PC-9 (cell line): Measurements from ENCODE around the gene NEIL3. TPM values are rescaled to one million over a fixed set of nuclear protein-coding genes. Genes with fewer than 3 reads are reported as not detected.

Source experiments
- BruUV-seq: library from RNA; stranded (reverse); fragments of 400-500 nt; replicated peaks from 2 replicates; lab custom pipeline; 2021; lab: Mats Ljungman, UMichigan
- CTCF ChIA-PET: fragments of 300-600 bp; sonication (Branson Sonifier 250); formaldehyde crosslinking; loops from one replicate; lab custom pipeline; 2022; ENCODE audit warnings: antibody characterized with exemption; lab: Charles Lee
- POLR2A ChIA-PET: fragments of 300-600 bp; sonication (Branson Sonifier 250); formaldehyde crosslinking; loops from one replicate; lab custom pipeline; 2022; ENCODE audit warnings: antibody characterized with exemption; ENCODE audit not compliant: unreplicated experiment; lab: Charles Lee
- DNase-seq, 2 experiments: peaks; one replicate each; pipeline versions ENCODE4 v3.0.0 to v3.0.0-alpha.2; 2015 to 2022; ENCODE audit warnings: mixed read lengths in 1 of 2
- H2AFZ ChIP-seq: fragments of 200-600 bp; sonication (generic); 2 replicates; pipeline ENCODE4 v1.8.1; 2017; ENCODE audit warnings: antibody characterized with exemption
- H3F3A ChIP-seq: fragments of 200-600 bp; sonication (generic); 2 replicates; pipeline ENCODE4 v1.8.1; 2017; ENCODE audit warnings: antibody characterized with exemption, mild to moderate bottlenecking, low read depth; ENCODE audit not compliant: insufficient read depth
- H3K27ac ChIP-seq: fragments of 200-600 bp; sonication (generic); 2 replicates; pipeline ENCODE4 v1.6.1; 2016; ENCODE audit warnings: mixed run types
- H3K27me3 ChIP-seq: fragments of 200-600 bp; sonication (generic); 2 replicates; pipeline ENCODE4 v1.6.1; 2016; ENCODE audit warnings: low read depth, mixed run types; ENCODE audit not compliant: insufficient read depth
- H3K36me3 ChIP-seq: fragments of 200-600 bp; sonication (generic); 2 replicates; pipeline ENCODE4 v1.6.1; 2016; ENCODE audit warnings: low read depth, mixed run types
- H3K4me1 ChIP-seq: fragments of 200-600 bp; sonication (generic); replicated peaks from 2 replicates; pipeline ENCODE4 v1.6.1; 2016; ENCODE audit warnings: mixed run types; ENCODE audit not compliant: insufficient read depth
- H3K4me2 ChIP-seq: fragments of 200-600 bp; sonication (generic); 2 replicates; pipeline ENCODE4 v1.6.1; 2017; ENCODE audit warnings: mixed run types
- H3K4me3 ChIP-seq: fragments of 200-600 bp; sonication (generic); 2 replicates; pipeline ENCODE4 v1.6.1; 2016; ENCODE audit warnings: mixed run types
- H3K79me2 ChIP-seq: fragments of 200-600 bp; sonication (generic); 2 replicates; pipeline ENCODE4 v1.6.1; 2017; ENCODE audit warnings: low read depth, mixed run types
- H3K9me2 ChIP-seq: fragments of 200-600 bp; sonication (generic); 2 replicates; pipeline ENCODE4 v1.8.1; 2017; ENCODE audit warnings: mild to moderate bottlenecking; ENCODE audit not compliant: insufficient read depth
- H3K9me3 ChIP-seq: fragments of 200-600 bp; sonication (generic); 2 replicates; pipeline ENCODE4 v1.8.1; 2016; ENCODE audit warnings: low read depth; ENCODE audit not compliant: insufficient read depth
- H4K20me1 ChIP-seq: fragments of 200-600 bp; sonication (generic); 2 replicates; pipeline ENCODE4 v1.8.1; 2017; ENCODE audit not compliant: insufficient read depth
- CTCF ChIP-seq: fragments of 200-600 bp; sonication (generic); conservative IDR thresholded peaks from 2 replicates; pipeline ENCODE4 v1.6.1; 2017; ENCODE audit warnings: mixed run types, antibody characterized with exemption, mild to moderate bottlenecking, moderate library complexity
- EZH2 ChIP-seq: fragments of 200-600 bp; sonication (generic); IDR thresholded peaks from 2 replicates; pipeline ENCODE4 v1.8.0; 2017; ENCODE audit warnings: antibody characterized with exemption, low read depth
- intact Hi-C: fragments of 100-400 bp; cut with micrococcal nuclease; formaldehyde crosslinking; loops from one replicate; pipeline ENCODE4 v1.10.0; 2022; ENCODE audit not compliant: unreplicated experiment
- total RNA-seq: library from RNA; stranded (reverse); gene quantifications from 2 replicates; pipeline ENCODE4 v1.2.3, GENCODE V29; 2021

Gene NEIL3
- total RNA-seq, 1 experiment from 2014 or later: 16.2 TPM

DNA sequence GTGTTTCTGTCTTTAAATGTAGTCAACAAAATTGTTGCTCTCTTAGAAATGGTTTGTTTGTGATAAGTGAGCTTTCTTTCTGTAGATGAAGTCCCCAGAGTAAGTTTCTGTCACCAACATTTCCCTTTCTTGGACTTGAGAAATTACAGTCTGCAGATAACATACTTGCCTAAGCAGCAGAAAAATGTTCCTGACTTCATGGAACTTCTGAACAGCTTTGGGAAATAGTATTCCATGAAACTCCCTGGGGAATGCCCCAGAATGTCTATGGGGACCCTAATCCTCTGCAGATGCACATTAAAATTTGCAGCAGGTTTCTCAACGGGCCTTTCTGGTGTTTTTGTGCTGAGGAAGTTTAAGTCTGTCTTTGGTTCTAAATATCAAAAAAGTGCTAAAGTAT, 38.6 kb upstream of the NEIL3 start:
- H3K27ac ChIP-seq: no peak overlapping the region
- H3K4me3 ChIP-seq: no peak overlapping the region
- no peaks in the 10 kb centered on the region for H3K36me3 ChIP-seq
- no peaks in the 10 kb centered on the region for H3K27me3 ChIP-seq
- CTCF ChIA-PET: no interaction called here
- POLR2A ChIA-PET: no interaction called here
- TF ChIP-seq EZH2 (no peak), CTCF (no peak)
- no peak overlapping the region for H3K4me2 ChIP-seq
- H3K9me3 ChIP-seq: no peaks in the 10 kb centered on the region
- H3K9me2 ChIP-seq: no peaks in the 10 kb centered on the region
- no peaks in the 10 kb centered on the region for H4K20me1 ChIP-seq
- no peak for DNase-seq
- H3K4me1 ChIP-seq: no peaks in the 10 kb centered on the region
- no peaks in the 10 kb centered on the region for H3F3A ChIP-seq
- intact Hi-C loops: no loop called here
- H2AFZ ChIP-seq: no peak overlapping the region
- no peaks in the 10 kb centered on the region for H3K79me2 ChIP-seq
- BruUV-seq: no TSS peak

DNA sequence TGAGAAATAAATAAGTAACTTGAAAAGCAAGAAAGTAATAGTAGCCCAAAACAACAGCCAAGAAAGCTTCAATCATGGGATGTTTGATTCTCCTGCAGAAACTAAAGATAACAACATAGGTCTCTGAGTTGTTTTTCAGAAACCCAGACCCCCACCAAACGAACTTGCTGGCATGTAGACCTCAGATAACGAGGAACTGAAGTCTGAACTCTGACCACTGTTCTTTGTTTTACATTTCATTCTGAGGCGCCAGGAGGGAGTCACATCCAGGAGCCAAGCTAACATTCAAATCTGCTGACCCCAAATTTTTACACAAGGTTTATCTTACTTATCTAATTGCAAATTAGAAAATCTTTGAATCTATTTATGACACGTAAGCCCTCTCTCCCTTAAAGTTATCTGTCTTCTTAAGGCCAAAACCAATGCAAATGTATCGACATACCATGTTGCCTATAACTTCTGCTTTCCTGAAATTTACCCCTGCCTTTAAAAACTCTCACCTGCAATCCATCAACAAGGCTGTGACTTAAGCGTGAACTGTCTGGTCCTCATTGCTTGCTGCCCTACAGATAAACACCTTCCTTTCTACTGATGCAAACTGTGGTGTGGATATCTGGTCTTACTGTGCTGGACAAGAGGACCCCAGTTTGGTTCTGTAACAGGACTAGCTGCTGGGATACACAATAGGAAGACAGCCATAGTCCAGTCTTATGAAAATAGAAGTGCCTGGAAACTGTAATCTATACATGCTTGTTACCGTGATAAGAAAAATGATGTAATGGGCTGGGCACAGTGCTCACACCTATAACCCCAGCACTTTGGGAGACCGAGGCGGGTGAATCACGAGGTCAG, 37.5 kb upstream of the NEIL3 start:
- DNase-seq: no peak
- POLR2A ChIA-PET: no interaction called here
- no peaks in the 10 kb centered on the region for H3K79me2 ChIP-seq
- H3K4me2 ChIP-seq: no peak overlapping the region
- no peak overlapping the region for H3K4me3 ChIP-seq
- H4K20me1 ChIP-seq: no peaks in the 10 kb centered on the region
- no peaks in the 10 kb centered on the region for H3F3A ChIP-seq
- intact Hi-C loops: no loop called here
- H2AFZ ChIP-seq: no peak overlapping the region
- no peak overlapping the region for H3K27ac ChIP-seq
- H3K4me1 ChIP-seq: no peaks in the 10 kb centered on the region
- no peaks in the 10 kb centered on the region for H3K9me2 ChIP-seq
- H3K36me3 ChIP-seq: no peaks in the 10 kb centered on the region
- TF ChIP-seq CTCF (no peak), EZH2 (no peak)
- H3K27me3 ChIP-seq: no peaks in the 10 kb centered on the region
- CTCF ChIA-PET: no interaction called here
- BruUV-seq: no TSS peak
- H3K9me3 ChIP-seq: no peaks in the 10 kb centered on the region

DNA sequence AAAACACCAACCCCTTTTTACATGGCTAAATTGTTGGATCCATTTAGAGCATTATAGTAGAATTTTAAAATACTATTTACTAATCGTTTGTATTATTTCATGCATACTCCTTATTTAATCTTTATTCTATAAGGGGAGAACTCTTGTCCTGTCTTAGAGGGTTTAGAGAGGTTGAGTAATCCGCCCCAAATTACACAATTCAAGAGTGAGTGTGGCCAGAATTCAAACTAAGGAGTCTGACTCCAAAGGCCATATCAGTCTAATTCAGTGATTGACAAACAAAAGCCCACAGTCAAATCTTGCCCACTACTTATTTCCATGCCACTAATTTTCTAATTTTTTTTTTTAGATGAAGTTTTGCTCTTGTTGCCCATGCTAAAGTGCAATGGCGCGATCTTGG, 33.7 kb upstream of the NEIL3 start:
- DNase-seq: no peak
- intact Hi-C loops: no loop called here
- Histone ChIP-seq H3K9me2 (no peaks in the 10 kb centered on the region), H3K27ac (no peak overlapping the region), H3K27me3 (no peaks in the 10 kb centered on the region), H3K9me3 (no peaks in the 10 kb centered on the region), H3K4me1 (no peaks in the 10 kb centered on the region), H2AFZ (no peak overlapping the region), H3F3A (no peaks in the 10 kb centered on the region), H3K36me3 (no peaks in the 10 kb centered on the region), H3K79me2 (no peaks in the 10 kb centered on the region), H3K4me3 (no peak overlapping the region), H4K20me1 (no peaks in the 10 kb centered on the region), H3K4me2 (no peak overlapping the region)
- BruUV-seq: no TSS peak
- POLR2A ChIA-PET: no interaction called here
- CTCF ChIA-PET: no interaction called here
- TF ChIP-seq CTCF: no peak
- TF ChIP-seq EZH2: no peak
